Measurements from ENCODE around the gene KCNJ12.
"Not testable (repeated sequence)": the region's sequence is repeated elsewhere in the genome, so short reads cannot be mapped to it uniquely, and the experiment has no call there.

DNA sequence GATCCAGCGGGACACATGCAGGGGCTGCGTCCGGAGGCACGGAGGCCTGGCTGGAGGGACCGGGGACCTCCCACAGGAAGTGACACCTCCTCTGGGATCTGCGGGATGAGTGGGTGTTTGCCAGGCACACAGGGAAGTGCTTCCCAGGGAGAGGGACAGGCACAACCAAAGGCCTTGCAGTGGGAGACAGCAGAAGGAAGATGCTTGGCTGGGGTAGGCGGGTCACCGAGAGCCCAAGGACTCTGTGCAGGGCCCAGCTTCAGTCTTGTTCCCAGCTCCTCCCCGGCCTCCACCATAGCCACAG, 47.0 kb downstream of the KCNJ12 start:
- TF ChIP-seq EZH2 (IDR thresholded peaks at IDR 0.05); EGR1 (IDR thresholded peaks at IDR 0.05; ENCODE audit: low read depth); POLR2A (IDR thresholded peaks at IDR 0.05; ENCODE audit: borderline replicate concordance, extremely low read depth, insufficient read depth, insufficient read length); EZH2phosphoT487 (IDR thresholded peaks at IDR 0.05; ENCODE audit: borderline replicate concordance); SP1 (IDR thresholded peaks at IDR 0.05; ENCODE audit: low read depth); CEBPB (IDR thresholded peaks at IDR 0.05; ENCODE audit: low read depth): not testable (repeated sequence)
- TF ChIP-seq, protein P1, sequence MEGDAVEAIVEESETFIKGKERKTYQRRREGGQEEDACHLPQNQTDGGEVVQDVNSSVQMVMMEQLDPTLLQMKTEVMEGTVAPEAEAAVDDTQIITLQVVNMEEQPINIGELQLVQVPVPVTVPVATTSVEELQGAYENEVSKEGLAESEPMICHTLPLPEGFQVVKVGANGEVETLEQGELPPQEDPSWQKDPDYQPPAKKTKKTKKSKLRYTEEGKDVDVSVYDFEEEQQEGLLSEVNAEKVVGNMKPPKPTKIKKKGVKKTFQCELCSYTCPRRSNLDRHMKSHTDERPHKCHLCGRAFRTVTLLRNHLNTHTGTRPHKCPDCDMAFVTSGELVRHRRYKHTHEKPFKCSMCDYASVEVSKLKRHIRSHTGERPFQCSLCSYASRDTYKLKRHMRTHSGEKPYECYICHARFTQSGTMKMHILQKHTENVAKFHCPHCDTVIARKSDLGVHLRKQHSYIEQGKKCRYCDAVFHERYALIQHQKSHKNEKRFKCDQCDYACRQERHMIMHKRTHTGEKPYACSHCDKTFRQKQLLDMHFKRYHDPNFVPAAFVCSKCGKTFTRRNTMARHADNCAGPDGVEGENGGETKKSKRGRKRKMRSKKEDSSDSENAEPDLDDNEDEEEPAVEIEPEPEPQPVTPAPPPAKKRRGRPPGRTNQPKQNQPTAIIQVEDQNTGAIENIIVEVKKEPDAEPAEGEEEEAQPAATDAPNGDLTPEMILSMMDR (IDR thresholded peaks at IDR 0.05 in 2 of 3, conservative IDR thresholded peaks at IDR 0.05 in 1 of 3; ENCODE audit: borderline replicate concordance in 1 of 3, insufficient read depth in 1 of 3, low read depth in 2 of 3, low read length in 2 of 3), result not testable (repeated sequence)

All from HCT116 (cell line).